ENCODE results near the gene SHC3. TPM values are rescaled to one million over a fixed set of nuclear protein-coding genes. Genes with fewer than 3 reads are reported as not detected.

The SHC3 gene
- total RNA-seq, 2 experiments from 2014 or later: not detected

- H3K27ac Mint-ChIP-seq: no peak overlapping the region
- no peak for TF ChIP-seq CTCF (IDR thresholded peaks at IDR 0.05)
- no peak for DNase-seq
- no peaks in the 10 kb centered on the region for H3K36me3 Mint-ChIP-seq (ENCODE audit: low read depth)
- ChIA-PET CTCF (no interaction called here), POLR2A (no interaction called here)
- no peaks in the 10 kb centered on the region for H3K27me3 ChIP-seq (ENCODE audit: control insufficient read depth in 1 of 2, insufficient read depth in 2 of 2, low read length in 2 of 2)
- no peaks in the 10 kb centered on the region for H3K9me3 ChIP-seq (ENCODE audit: control insufficient read depth in 1 of 2, insufficient read depth in 1 of 2, low read length in 2 of 2)
- intact Hi-C loops (cut with DNase I, micrococcal nuclease): no loop called here
- H3K4me1 Mint-ChIP-seq (ENCODE audit: low read depth): no peaks in the 10 kb centered on the region
- no peaks in the 10 kb centered on the region for H3K4me1 ChIP-seq (ENCODE audit: insufficient read depth, low read length)
- H3K27me3 Mint-ChIP-seq: peaks cover 12% of the 10 kb centered on the region
- no peak for ATAC-seq (ENCODE audit: poor library complexity)
- H3K4me3 Mint-ChIP-seq: no peak overlapping the region
- no peaks in the 10 kb centered on the region for H3K36me3 ChIP-seq (ENCODE audit: insufficient read depth, low read length)
- no peaks in the 10 kb centered on the region for H3K9me3 Mint-ChIP-seq
- no peak overlapping the region for H3K27ac ChIP-seq (ENCODE audit: low read depth in 1 of 2, low read length in 2 of 2)
- H3K4me3 ChIP-seq (ENCODE audit: low read length): no peak overlapping the region
Observed at GRCh38 chr9:88979021-88979420, 199.6 kb downstream of the SHC3 start.

- no peak for DNase-seq
- intact Hi-C loops (cut with DNase I, micrococcal nuclease): no loop called here
- ChIA-PET CTCF (no interaction called here), POLR2A (no interaction called here)
- H3K27ac ChIP-seq (ENCODE audit: low read depth in 1 of 2, low read length in 2 of 2): no peak overlapping the region
- ATAC-seq (ENCODE audit: poor library complexity): no peak
- H3K9me3 ChIP-seq (ENCODE audit: control insufficient read depth in 1 of 2, insufficient read depth in 1 of 2, low read length in 2 of 2): peaks cover 0 to 7% of the 10 kb centered on the region in 2 experiments
- no peak overlapping the region for H3K27ac Mint-ChIP-seq
- no peaks in the 10 kb centered on the region for H3K9me3 Mint-ChIP-seq
- no peak for TF ChIP-seq CTCF (IDR thresholded peaks at IDR 0.05)
- no peaks in the 10 kb centered on the region for H3K36me3 ChIP-seq (ENCODE audit: insufficient read depth, low read length)
- no peaks in the 10 kb centered on the region for H3K4me1 ChIP-seq (ENCODE audit: insufficient read depth, low read length)
- no peaks in the 10 kb centered on the region for H3K4me1 Mint-ChIP-seq (ENCODE audit: low read depth)
- no peaks in the 10 kb centered on the region for H3K27me3 ChIP-seq (ENCODE audit: control insufficient read depth in 1 of 2, insufficient read depth in 2 of 2, low read length in 2 of 2)
- no peaks in the 10 kb centered on the region for H3K36me3 Mint-ChIP-seq (ENCODE audit: low read depth)
- H3K4me3 Mint-ChIP-seq: no peak overlapping the region
- no peak overlapping the region for H3K4me3 ChIP-seq (ENCODE audit: low read length)
- peaks cover 12% of the 10 kb centered on the region for H3K27me3 Mint-ChIP-seq
Observed at GRCh38 chr9:88978034-88978433, 200.6 kb downstream of the SHC3 start.

- no peak overlapping the region for H3K27ac Mint-ChIP-seq
- H3K27me3 Mint-ChIP-seq: peaks cover 12% of the 10 kb centered on the region
- POLR2A ChIA-PET: interaction anchor here (0.7 kb wide), 1 partner anchor 11 kb away, joined by 3 read pairs; no protein-coding TSS in a partner anchor
- Histone ChIP-seq H3K27me3 (ENCODE audit: control insufficient read depth in 1 of 2, insufficient read depth in 2 of 2, low read length in 2 of 2) (no peaks in the 10 kb centered on the region), H3K36me3 (ENCODE audit: insufficient read depth, low read length) (no peaks in the 10 kb centered on the region), H3K4me3 (ENCODE audit: low read length) (no peak overlapping the region), H3K9me3 (ENCODE audit: control insufficient read depth in 1 of 2, insufficient read depth in 1 of 2, low read length in 2 of 2) (peaks cover 0 to 11% of the 10 kb centered on the region in 2 experiments), H3K27ac (ENCODE audit: low read depth in 1 of 2, low read length in 2 of 2) (no peak overlapping the region), H3K4me1 (ENCODE audit: insufficient read depth, low read length) (no peaks in the 10 kb centered on the region)
- H3K9me3 Mint-ChIP-seq: no peaks in the 10 kb centered on the region
- no peak overlapping the region for H3K4me3 Mint-ChIP-seq
- DNase-seq: no peak
- CTCF ChIA-PET: no interaction called here
- no peaks in the 10 kb centered on the region for H3K36me3 Mint-ChIP-seq (ENCODE audit: low read depth)
- no peaks in the 10 kb centered on the region for H3K4me1 Mint-ChIP-seq (ENCODE audit: low read depth)
- ATAC-seq (ENCODE audit: poor library complexity): no peak
- intact Hi-C loops (cut with DNase I, micrococcal nuclease): no loop called here
- no peak for TF ChIP-seq CTCF (IDR thresholded peaks at IDR 0.05)
Observed at GRCh38 chr9:88976890-88977257, 201.7 kb downstream of the SHC3 start.

All from CD4-positive, alpha-beta T cell (primary cell).